ENCODE measurements around the gene MAP4K4. TPM values are rescaled to one million over a fixed set of nuclear protein-coding genes. Genes with fewer than 3 reads are reported as not detected.

MAP4K4 gene
- total RNA-seq, 2 experiments from 2014 or later: 92.8 to 94.0 TPM

DNA sequence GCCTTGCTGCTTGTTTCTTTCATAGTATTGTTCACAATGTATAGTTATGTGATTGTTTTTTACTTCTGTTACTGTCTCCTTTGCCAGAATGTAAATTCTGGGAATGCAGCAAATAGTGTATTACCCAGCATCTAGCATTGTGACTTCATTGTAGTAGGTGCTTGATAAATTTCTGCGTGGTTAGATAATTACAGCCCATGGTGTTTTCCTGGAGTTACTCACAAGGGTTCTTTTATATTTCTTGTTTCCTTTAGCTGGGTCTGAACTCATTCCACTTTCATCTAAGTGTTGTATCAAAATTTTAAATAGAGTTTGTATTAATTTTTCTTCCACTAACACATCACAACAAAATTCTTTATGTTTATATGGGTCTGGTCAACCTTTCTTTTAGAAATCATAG is 132.6 kb downstream of the MAP4K4 start:
- TF ChIP-seq, protein P1, sequence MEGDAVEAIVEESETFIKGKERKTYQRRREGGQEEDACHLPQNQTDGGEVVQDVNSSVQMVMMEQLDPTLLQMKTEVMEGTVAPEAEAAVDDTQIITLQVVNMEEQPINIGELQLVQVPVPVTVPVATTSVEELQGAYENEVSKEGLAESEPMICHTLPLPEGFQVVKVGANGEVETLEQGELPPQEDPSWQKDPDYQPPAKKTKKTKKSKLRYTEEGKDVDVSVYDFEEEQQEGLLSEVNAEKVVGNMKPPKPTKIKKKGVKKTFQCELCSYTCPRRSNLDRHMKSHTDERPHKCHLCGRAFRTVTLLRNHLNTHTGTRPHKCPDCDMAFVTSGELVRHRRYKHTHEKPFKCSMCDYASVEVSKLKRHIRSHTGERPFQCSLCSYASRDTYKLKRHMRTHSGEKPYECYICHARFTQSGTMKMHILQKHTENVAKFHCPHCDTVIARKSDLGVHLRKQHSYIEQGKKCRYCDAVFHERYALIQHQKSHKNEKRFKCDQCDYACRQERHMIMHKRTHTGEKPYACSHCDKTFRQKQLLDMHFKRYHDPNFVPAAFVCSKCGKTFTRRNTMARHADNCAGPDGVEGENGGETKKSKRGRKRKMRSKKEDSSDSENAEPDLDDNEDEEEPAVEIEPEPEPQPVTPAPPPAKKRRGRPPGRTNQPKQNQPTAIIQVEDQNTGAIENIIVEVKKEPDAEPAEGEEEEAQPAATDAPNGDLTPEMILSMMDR (IDR thresholded peaks at IDR 0.05): no peak
- ChIA-PET POLR2A (interaction anchor here (2.3 to 2.5 kb wide), 2 partner anchors 411 kb away, joined by 10 to 24 read pairs; no protein-coding TSS in a partner anchor), CTCF (interaction anchor here (0.7 to 3.2 kb wide), 5 partner anchors 8 to 411 kb away, joined by 3 to 10 read pairs (median 6); no protein-coding TSS in a partner anchor)
- peaks cover 61% of the 10 kb centered on the region for H3K4me1 Mint-ChIP-seq (ENCODE audit: low read depth)
- peak overlapping the region; percentile 76 for H3K27ac Mint-ChIP-seq
- ATAC-seq (ENCODE audit: poor library complexity): no peak
- Histone ChIP-seq H3K4me1 (ENCODE audit: insufficient read depth, low read length) (peaks cover 43% of the 10 kb centered on the region), H3K36me3 (ENCODE audit: insufficient read depth, low read length) (peaks cover 58% of the 10 kb centered on the region), H3K9me3 (ENCODE audit: control insufficient read depth in 1 of 2, insufficient read depth in 1 of 2, low read length in 2 of 2) (no peaks in the 10 kb centered on the region), H3K4me3 (ENCODE audit: low read length) (no peak overlapping the region), H3K27ac (ENCODE audit: low read depth in 1 of 2, low read length in 2 of 2) (peak overlapping the region in 1 of 2 donors; percentile 20), H3K27me3 (ENCODE audit: control insufficient read depth in 1 of 2, insufficient read depth in 2 of 2, low read length in 2 of 2) (no peaks in the 10 kb centered on the region)
- H3K27me3 Mint-ChIP-seq: no peaks in the 10 kb centered on the region
- intact Hi-C loops (cut with DNase I, micrococcal nuclease): no loop called here
- peaks cover 84% of the 10 kb centered on the region for H3K36me3 Mint-ChIP-seq (ENCODE audit: low read depth)
- DNase-seq: no peak
- no peak overlapping the region for H3K4me3 Mint-ChIP-seq
- no peaks in the 10 kb centered on the region for H3K9me3 Mint-ChIP-seq

DNA sequence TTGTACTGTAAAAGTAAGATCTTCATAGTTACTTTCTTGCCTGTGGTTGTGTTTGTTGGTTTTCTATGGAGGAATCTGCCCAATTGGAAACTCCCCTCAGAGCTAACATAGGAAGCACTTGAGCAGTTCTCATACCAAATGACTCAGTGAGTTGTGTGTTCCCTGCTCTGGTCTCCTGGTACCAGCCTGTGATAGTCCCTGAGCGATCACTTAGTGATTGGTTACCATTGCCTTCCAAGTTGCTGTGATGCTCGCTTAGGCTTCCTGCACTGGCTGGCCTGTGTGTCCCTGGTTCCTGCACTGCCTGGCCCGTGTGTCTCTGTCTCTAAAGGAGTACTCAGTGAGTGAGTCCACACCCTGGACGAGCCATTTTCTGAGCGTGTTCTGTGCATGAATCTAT is 133.0 kb downstream of the MAP4K4 start:
- ATAC-seq (ENCODE audit: poor library complexity): no peak
- POLR2A ChIA-PET: interaction anchor here (1.5 to 2.5 kb wide), 2 partner anchors 134 to 412 kb away, joined by 4 to 24 read pairs; no protein-coding TSS in a partner anchor
- H3K27me3 ChIP-seq (ENCODE audit: control insufficient read depth in 1 of 2, insufficient read depth in 2 of 2, low read length in 2 of 2): no peaks in the 10 kb centered on the region
- peak overlapping the region; percentile 76 for H3K27ac Mint-ChIP-seq
- intact Hi-C loops (cut with DNase I, micrococcal nuclease): no loop called here
- peaks cover 60% of the 10 kb centered on the region for H3K4me1 Mint-ChIP-seq (ENCODE audit: low read depth)
- H3K4me3 Mint-ChIP-seq: no peak overlapping the region
- H3K27me3 Mint-ChIP-seq: no peaks in the 10 kb centered on the region
- TF ChIP-seq, protein P1 (IDR thresholded peaks at IDR 0.05): no peak
- peaks cover 85% of the 10 kb centered on the region for H3K36me3 Mint-ChIP-seq (ENCODE audit: low read depth)
- no peak overlapping the region for H3K27ac ChIP-seq (ENCODE audit: low read depth in 1 of 2, low read length in 2 of 2)
- CTCF ChIA-PET: interaction anchor here (0.6 to 2.5 kb wide), 7 partner anchors 9 to 412 kb away, joined by 3 to 19 read pairs (median 3); partner anchors contain the start of gene RFX8
- no peak overlapping the region for H3K4me3 ChIP-seq (ENCODE audit: low read length)
- no peaks in the 10 kb centered on the region for H3K9me3 Mint-ChIP-seq
- peaks cover 58% of the 10 kb centered on the region for H3K36me3 ChIP-seq (ENCODE audit: insufficient read depth, low read length)
- peak in 3 of 14 experiments; percentile 11 to 47 (median 45) for DNase-seq
- peaks cover 43% of the 10 kb centered on the region for H3K4me1 ChIP-seq (ENCODE audit: insufficient read depth, low read length)
- no peaks in the 10 kb centered on the region for H3K9me3 ChIP-seq (ENCODE audit: control insufficient read depth in 1 of 2, insufficient read depth in 1 of 2, low read length in 2 of 2)

- POLR2A ChIA-PET: interaction anchor here (0.6 to 2.5 kb wide), 7 partner anchors 8 to 474 kb away, joined by 3 to 24 read pairs (median 4); no protein-coding TSS in a partner anchor
- peaks cover 86% of the 10 kb centered on the region for H3K36me3 Mint-ChIP-seq (ENCODE audit: low read depth)
- CTCF ChIA-PET: interaction anchor here (0.6 to 2.5 kb wide), 20 partner anchors 9 to 822 kb away, joined by 3 to 19 read pairs (median 3); partner anchors contain the start of genes MAP4K4 and RFX8
These were observed 133.9 kb downstream of the MAP4K4 start for GRCh38 chr2:101831351-101831865.

More at GRCh38 chr2:101831351-101831865, 133.9 kb downstream of the MAP4K4 start:
- Histone ChIP-seq H3K9me3 (ENCODE audit: control insufficient read depth in 1 of 2, insufficient read depth in 1 of 2, low read length in 2 of 2) (no peaks in the 10 kb centered on the region), H3K27me3 (ENCODE audit: control insufficient read depth in 1 of 2, insufficient read depth in 2 of 2, low read length in 2 of 2) (no peaks in the 10 kb centered on the region), H3K4me3 (ENCODE audit: low read length) (no peak overlapping the region), H3K27ac (ENCODE audit: low read depth in 1 of 2, low read length in 2 of 2) (no peak overlapping the region), H3K4me1 (ENCODE audit: insufficient read depth, low read length) (peaks cover 41% of the 10 kb centered on the region), H3K36me3 (ENCODE audit: insufficient read depth, low read length) (peaks cover 60% of the 10 kb centered on the region)
- no peaks in the 10 kb centered on the region for H3K27me3 Mint-ChIP-seq
- H3K27ac Mint-ChIP-seq: peak overlapping the region; percentile 44
- intact Hi-C loops (cut with DNase I, micrococcal nuclease): loop anchor here (1.0 kb wide), 1 partner anchor 412 kb away; no protein-coding TSS in a partner anchor
- ATAC-seq (ENCODE audit: poor library complexity): peak; percentile 62
- peak; percentile 40 to 78 (median 52) for DNase-seq
- peaks cover 53% of the 10 kb centered on the region for H3K4me1 Mint-ChIP-seq (ENCODE audit: low read depth)
- peak overlapping the region; percentile 40 for H3K4me3 Mint-ChIP-seq
- H3K9me3 Mint-ChIP-seq: no peaks in the 10 kb centered on the region
- TF ChIP-seq, protein P1 (IDR thresholded peaks at IDR 0.05): peak; percentile 59

All from CD4-positive, alpha-beta T cell (primary cell).